Ishikawa (cell line): ENCODE data around the gene SDK1.

Source experiments
- CEBPB ChIP-seq: IDR thresholded peaks from 2 replicates; pipeline ENCODE4 v1.6.1; 2012
- CREB1 ChIP-seq: IDR thresholded peaks from 2 replicates; pipeline ENCODE4 v1.6.1; 2012; ENCODE audit warnings: low read depth
- EP300 ChIP-seq: IDR thresholded peaks from 2 replicates; pipeline ENCODE4 v1.6.1; 2012; ENCODE audit warnings: borderline replicate concordance
- FOXM1 ChIP-seq: IDR thresholded peaks from 2 replicates; pipeline ENCODE4 v1.6.1; 2012; ENCODE audit warnings: low read depth, borderline replicate concordance
- MAX ChIP-seq: IDR thresholded peaks from 2 replicates; pipeline ENCODE4 v1.6.1; 2012
- NFIC ChIP-seq: IDR thresholded peaks from 2 replicates; pipeline ENCODE4 v1.6.1; 2012
- RAD21 ChIP-seq: IDR thresholded peaks from 2 replicates; pipeline ENCODE4 v1.6.1; 2012; ENCODE audit warnings: low read depth
- REST ChIP-seq: IDR thresholded peaks from 2 replicates; pipeline ENCODE4 v1.6.1; 2012; ENCODE audit warnings: low read depth, mild to moderate bottlenecking
- TAF1 ChIP-seq: IDR thresholded peaks from 2 replicates; pipeline ENCODE4 v1.6.1; 2012; ENCODE audit warnings: low read depth, mild to moderate bottlenecking
- TCF12 ChIP-seq: IDR thresholded peaks from 2 replicates; pipeline ENCODE4 v1.6.1; 2012; ENCODE audit warnings: low read depth
- TEAD4 ChIP-seq: IDR thresholded peaks from 2 replicates; pipeline ENCODE4 v1.6.1; 2012
- YY1 ChIP-seq: IDR thresholded peaks from 2 replicates; pipeline ENCODE4 v1.6.1; 2012; ENCODE audit warnings: low read depth
- ZBTB7A ChIP-seq: IDR thresholded peaks from 2 replicates; pipeline ENCODE4 v1.6.1; 2012; ENCODE audit warnings: low read depth
- TF ChIP-seq, protein P1 (sequence below): IDR thresholded peaks from 2 replicates; pipeline ENCODE4 v1.6.1; 2012

GRCh38 chr7:3393862-3394261 is 92.8 kb downstream of the SDK1 start:
- no peak for TF ChIP-seq MAX
- TF ChIP-seq CEBPB: no peak
- no peak for TF ChIP-seq TAF1
- no peak for TF ChIP-seq RAD21
- no peak for TF ChIP-seq REST
- TF ChIP-seq YY1: no peak
- TF ChIP-seq EP300: no peak
- TF ChIP-seq ZBTB7A: no peak
- TF ChIP-seq TEAD4: no peak
- TF ChIP-seq, protein P1, sequence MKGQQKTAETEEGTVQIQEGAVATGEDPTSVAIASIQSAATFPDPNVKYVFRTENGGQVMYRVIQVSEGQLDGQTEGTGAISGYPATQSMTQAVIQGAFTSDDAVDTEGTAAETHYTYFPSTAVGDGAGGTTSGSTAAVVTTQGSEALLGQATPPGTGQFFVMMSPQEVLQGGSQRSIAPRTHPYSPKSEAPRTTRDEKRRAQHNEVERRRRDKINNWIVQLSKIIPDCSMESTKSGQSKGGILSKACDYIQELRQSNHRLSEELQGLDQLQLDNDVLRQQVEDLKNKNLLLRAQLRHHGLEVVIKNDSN: no peak
- no peak for TF ChIP-seq CREB1
- TF ChIP-seq TCF12: no peak
- no peak for TF ChIP-seq NFIC
- TF ChIP-seq FOXM1: no peak
